HG03159 (cell line): ENCODE measurements around the gene DTX1.

Experiments
- ATAC-seq: cut with Tn5 transposase; IDR thresholded peaks from one replicate; pipeline ENCODE4 v1.9.1; 2021; ENCODE audit warnings: mild to moderate bottlenecking, moderate library complexity; ENCODE audit not compliant: unreplicated experiment

Gene DTX1

DNA sequence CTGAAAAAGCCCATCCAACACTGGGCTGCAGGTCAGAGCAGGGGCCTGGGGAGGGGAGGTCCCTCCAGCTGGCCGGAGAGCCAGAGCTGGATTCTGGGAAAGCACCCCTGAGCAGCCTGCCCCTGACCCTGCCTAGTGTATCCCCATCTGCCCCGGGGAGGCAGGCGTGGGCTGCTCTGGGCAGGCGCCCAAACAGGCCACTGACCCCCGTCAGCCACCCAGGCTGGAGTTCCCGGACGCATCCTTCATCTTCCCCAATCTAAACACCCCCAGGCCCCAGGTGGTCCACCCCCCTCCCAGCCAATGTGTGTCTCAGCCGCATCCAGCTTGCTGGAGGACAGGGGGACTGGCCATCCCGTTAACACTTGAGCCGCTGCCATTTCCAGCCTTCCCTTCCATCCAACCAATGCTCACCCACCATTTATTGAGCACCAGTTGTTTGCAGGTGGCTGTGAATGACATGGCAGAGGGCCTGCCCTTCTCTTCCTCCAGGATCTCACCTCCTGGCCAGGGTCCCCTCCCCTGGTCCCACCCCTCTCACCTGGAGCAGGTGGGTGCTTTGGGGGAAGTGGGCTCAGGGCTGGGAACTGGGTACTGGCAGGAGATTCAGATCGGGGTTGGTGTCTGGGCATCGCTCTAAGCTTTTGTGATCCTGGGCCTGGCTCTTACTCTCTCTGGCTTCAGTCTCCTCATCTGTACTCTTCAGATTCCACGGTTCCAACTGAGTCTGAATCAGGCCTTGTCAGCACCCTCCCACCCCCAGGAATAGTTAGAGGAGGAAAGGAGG lies 743 bp upstream of the DTX1 start:
- ATAC-seq: no peak

DNA sequence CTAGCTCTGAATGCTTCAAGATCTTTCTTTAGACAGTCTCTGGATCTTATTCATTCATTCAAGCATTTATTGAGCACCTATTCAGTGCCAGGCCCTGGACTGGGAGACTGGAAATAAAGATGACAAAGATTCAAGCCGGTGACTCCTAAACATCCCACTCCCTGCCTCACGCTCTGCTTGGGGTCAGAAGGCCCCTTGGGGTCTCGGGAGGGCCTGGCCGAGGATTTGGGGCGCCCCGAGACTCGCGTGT lies 224 bp upstream of the DTX1 start:
- no peak for ATAC-seq

DNA sequence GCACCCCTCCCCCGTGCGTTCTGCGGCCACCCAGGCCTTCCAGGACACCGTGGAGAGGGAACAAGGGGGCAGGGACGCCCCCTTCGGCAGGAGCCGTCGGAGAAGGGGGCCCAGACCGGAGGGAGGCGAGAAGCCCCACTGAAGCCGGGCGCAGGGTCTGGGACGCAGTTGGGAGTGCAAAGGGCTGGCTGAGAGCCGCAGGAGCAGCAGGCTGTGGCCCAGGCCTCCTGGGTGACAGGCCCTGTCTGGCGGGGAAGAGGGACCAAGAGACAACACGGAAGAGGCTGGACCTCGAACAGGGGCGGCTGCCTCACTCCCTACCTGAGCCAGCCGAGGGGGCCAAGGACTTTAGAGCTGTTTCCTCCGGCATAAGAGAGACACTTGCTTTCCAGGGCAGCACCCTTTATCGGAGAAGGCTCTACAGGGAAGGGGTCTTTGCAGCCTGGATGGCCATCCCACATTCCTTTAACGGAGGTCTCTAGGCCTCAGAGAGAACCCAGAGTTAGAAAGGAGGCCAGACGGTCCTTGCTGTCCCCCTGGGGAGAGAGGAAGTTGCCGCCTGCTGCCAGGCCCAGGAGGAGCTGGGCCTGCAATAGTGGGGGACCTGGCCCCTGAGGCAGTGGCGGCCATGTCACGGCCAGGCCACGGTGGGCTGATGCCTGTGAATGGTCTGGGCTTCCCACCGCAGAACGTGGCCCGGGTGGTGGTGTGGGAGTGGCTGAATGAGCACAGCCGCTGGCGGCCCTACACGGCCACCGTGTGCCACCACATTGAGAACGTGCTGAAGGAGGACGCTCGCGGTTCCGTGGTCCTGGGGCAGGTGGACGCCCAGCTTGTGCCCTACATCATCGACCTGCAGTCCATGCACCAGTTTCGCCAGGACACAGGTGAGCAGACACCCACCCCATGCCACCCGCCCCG lies 1.3 kb downstream of the DTX1 start:
- no peak for ATAC-seq

DNA sequence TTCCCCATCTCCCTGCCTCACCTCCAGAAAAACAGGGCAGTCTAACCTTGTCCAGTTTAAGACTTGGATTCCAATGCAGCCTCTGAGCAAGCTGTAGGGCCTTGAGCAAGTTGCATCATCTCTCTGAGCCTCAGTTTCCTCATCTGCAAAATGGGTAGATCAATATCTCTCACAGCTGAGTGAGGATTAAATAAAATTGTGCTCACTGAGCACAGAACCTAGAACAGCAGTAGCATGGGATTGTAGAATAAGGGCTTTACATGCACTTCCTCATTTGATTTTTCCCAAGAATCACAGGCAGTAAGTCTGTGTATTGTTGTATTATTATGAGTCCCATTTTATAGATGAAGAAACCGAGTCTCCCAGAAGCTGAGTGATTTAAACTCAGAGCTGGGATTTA lies 2.0 kb downstream of the DTX1 start:
- ATAC-seq: no peak

DNA sequence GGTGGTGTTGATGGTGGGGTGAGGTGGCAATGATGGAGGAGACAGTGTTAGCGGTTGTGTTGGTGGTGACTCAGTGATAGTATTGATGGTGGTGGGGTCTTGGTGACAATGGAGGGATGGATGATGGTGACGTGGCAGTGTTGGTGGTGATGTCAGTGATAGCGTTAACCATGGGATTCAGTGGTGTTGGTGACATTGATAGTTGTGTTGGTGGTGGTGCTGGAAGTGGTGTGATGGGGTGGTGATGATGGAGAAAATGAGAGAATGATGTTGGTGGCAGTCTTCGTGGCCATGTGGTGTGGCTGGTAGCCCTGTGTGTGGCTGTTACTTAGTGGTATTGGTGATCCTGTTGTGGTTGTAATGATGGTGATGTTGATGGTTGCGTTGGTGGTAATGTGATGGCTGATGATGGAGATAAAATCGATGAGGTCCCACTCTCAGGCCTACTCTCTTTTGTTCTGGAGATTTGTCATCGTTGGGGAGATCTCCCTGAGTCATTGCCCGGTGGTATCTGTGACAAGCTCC lies 2.6 kb downstream of the DTX1 start:
- ATAC-seq: no peak

DNA sequence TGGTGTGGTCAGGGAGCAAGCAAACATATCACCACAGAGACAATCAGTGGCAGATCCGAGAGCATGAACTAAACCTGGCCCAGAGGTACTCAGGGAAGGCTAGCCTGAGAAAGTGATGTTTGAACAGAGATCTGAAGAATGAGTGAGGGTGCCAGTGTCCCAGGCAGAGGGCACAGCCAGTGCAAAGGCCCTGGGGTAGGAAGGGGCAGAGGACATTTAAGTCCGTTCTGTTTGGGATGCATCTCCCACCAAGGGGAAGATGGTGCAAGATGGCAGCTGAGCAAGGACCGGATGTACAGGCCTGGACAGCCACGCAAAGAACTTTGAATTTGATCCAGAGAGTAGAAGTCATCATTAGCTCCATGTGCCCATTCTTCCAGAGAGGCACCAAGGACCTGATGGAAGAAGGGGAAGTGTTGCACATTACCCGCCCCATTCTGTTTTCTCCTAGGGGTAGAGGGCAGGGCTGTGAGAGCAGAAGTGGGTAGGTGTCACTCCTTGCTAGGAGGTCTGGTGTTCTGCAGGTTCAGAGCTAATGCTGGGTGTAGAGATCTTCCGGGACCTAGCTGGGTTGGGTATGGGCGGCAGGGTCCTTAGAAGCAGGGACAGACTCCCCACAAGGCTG lies 3.9 kb downstream of the DTX1 start:
- no peak for ATAC-seq

DNA sequence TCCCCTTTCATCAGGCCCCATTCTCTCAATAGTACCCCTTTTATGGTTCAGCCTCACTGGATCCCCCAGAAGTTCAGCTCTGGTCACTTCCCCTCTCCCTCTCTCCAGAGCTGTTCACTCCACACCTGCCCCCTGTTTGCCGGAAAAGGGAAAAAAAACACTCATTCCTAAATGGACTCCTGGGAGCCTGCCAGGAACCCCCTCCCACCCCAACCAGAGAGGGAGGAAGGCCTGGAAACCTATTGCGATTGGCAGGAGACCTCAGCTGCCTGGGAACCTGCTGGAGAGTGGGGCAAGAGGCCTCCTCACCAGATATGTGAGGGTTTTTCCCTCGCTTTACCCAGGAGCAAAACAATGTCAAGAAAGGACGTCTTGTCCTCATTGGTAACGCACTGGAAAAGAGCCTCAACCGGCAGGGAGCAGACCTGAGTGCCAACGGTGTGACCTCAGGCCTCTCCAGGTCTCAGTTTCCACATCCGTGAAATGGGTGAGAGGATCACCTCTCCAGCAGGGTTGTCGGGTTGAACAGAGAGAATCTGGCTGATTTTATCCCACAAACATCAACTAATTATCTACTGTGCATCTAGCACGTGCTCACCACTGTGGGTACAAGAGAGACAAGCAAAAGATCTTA lies 4.6 kb downstream of the DTX1 start:
- no peak for ATAC-seq

DNA sequence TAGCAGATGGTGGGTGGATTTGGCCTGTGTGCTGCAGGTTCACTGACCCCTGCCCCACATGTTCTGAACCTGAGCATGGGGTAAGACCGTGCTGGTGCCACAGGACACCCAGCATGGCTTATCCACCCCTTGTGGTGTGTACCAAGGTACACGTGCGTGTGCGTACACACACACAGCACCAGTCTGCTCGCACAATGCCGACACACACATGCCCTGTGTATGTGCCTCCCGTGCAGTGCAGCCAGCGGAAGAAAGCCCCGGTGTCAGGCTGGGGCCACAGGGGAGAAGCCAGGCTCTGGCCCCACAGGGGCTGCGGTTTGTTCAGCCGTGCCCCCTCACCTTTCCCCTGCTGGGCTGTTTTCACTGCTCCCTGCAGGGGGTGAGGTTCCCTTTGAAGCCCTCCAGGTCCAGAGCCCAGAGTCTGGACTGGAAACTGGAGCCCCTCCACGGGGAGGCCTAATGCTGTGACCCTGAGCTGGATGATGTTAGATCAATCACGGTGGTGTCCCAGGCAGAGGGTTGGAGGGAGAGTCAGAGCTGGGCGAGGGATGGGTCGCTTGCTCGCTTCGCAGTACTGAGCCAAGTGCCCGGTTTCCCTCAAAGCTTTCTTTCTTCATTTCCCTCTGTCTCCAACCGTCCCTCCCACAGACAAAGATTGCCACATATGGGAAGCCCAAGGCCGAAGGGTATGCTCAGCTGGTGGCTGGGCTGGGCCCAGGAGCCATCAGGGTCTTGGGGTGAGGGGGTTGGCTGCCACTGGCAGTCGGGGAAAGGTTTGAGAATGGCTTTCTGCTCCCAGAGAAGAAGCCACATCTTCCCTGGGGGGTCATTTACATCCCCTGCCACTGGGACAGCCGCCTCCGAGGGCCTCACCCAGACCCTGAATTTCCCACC lies 6.2 kb downstream of the DTX1 start:
- no peak for ATAC-seq

DNA sequence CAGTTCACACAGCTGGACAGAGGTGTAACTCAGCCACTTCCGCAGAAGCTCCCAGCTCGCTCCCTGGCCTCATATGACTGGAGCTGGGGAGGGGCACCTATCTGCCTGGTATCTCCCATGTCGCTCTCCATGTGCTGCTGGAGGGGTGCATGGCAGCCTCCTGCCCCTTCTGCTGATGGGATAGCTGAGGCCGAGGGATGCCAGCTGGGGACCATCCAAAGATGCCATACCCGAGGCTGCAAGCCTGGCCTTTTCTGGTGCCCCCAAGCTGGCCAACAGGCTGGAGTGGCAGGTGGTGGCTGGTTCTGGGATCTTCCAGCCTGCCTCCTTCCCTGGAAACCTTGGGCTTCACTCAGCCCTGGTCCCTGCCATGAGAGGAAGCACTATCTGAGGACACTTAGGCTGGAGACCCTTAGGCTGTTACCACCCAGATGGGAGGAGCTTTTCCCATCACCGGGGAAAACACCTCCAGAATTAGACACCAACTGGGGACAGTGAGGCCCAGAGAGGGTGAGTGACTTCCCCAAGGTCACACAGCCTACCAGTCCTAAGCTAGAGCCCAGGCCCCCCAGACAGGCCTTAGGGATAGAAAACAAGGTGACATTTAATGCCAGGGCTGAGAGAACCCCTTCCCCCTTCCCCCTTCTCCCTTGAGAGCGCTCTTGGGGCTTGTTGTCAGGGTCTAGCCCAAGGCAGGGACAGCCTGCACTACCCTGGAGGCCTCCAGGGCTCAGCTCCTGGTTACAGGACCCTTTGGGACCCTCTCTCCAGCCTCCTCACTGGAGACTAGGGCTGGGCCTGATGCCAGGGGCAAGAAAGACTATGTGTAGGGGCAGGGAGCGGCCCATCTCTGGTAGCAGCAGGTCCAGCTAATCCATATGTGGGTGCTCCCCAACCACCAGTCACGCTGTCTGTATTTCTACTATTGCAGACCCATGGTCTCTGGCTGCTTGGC lies 7.1 kb downstream of the DTX1 start:
- ATAC-seq: no peak

DNA sequence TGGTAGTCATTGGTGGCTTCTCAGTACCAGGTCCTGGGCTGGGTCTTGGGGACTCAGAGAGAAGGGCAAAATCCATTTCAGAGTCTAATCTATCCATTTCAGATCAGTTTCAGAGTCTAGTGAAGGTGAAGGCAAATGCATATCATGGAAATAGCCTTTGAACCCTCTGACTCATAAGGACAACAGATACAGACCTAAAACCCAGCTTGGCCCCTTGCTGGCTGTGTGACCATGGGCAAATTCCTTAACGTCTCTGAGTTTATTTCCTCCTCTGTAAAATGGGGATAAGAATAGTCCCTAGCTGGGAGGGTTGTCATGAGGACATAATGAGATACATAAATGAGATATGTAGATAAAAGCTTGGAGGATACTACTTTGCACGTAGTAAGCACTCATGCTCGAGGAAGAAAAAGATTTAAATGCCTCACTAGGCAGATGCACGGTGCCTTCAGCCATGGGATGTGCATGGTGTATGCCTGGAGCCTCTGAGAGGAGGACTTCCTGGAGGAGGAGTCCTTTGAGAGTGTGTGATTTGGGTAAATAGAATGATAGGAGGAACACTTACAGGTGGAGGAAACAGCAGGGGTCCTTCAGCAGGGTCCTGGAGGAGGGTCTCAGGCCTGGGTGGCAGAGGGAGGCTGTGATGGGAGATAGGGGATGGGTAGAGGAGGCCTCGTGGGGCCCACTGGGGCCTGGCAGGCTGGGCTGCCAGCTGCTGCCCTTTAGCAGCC lies 8.0 kb downstream of the DTX1 start:
- ATAC-seq: no peak

DNA sequence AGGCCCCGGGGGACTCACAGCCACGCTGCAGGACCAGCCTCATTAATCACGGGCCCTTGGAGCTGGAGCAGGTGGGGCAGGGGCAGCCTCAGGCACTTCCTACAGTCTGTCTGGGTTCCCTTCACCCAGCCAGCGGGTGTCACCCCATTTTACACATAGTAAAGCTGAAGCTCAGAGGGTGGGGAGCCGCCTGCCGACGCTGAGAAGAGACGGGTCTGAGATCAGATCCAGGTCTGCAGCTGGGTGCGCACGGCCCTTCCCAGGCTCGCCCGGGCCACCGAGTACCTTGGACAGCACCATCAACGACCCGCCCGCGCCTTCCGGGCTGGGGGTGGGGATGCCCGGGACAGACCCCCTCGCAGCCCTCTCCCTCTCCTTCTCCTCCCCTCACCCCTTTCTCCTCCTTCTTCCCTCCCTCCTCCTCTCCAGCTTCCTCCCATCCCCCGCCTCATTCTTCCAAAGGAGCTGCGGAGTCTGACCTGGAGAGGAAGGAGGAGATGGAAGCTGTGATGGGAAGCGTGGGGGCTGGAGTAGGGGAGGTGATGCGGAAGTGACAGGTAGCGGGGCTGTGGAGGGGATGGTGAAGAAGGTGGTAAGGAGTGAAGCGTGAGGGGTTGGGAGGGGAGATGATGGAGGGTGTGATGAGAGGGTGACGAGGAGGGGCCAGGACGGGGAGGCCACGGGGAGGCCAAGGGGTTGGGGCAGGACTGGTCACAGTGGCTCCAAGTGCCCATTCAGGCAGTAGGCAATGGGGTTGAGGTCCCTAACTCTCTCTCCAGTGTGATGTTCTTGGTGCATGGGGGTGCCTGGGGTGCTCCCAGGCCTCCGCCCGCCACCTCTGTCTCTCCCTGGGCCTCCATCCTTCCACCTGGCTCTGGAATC lies 8.8 kb downstream of the DTX1 start:
- ATAC-seq: no peak

DNA sequence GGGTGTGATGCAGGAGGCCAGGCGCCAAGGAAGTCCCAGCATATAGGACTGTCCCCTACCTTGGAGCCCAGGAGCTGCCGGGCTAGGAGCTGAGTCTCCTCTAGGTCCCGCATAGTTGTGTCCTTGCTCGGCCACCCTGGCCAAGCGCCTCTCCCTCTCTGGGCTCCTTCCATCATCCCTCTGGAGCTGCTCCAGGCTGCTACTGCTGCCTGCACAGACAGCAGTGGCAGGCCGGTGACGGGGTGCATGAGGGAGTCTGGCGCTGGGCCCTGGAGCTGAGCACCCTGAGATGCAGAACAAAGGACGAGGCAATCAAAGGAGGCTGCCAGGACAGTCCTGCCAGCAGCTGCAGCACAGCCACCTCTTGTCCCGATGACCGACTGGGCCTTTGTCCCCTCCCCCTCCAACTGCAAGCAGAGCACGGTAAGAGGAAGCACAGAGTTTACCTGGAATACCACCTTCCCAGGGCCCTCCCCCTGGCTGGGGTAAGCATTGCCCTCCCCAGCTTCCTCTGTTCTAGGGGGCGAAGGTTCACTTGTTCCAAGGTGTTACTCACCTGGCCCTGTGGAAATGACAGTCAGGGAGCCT lies 10.4 kb downstream of the DTX1 start:
- no peak for ATAC-seq

DNA sequence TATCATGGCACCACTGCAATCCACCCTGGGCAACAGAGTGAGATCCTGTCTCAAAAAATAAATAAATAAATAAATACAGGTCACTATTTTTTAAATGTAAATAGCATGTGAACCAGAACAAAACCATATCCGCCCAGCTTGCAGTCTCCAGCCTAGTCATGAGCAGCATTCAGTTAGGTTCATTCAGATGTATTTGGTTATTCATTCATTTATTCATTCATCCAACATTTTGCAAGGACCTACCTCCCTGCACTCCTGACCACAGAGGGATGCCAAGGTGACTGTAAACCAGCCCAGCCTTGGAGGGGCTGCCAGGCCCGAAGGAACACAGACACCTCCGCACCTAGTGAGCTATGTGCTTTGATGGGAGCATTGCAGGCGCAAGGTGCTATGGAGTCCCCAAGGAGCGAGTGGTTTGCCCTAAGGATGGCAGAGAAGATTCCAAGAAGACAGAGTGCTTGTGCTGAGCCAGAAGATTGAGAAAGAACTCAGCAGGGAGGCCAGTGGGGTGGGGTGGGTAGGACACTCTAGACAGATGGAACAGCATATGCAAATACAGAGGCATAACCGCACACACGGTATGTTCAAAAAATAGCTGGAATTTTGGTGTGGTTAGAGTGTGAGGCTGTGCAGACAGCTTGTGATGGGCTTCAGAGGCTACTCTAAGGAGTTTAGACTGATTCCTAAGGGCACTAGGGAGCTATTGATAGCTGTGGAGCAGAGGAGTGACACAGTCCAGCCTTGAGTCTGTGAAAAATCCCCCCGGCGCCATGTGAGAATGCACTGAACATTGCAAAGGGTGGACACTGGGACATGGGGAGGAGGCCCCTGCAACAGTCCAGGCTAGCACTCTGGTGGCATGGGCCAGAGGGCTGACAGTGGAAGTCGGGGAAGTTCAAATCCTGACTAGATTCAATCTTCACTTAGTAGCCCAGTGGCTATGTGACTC lies 11.7 kb downstream of the DTX1 start:
- ATAC-seq: no peak

DNA sequence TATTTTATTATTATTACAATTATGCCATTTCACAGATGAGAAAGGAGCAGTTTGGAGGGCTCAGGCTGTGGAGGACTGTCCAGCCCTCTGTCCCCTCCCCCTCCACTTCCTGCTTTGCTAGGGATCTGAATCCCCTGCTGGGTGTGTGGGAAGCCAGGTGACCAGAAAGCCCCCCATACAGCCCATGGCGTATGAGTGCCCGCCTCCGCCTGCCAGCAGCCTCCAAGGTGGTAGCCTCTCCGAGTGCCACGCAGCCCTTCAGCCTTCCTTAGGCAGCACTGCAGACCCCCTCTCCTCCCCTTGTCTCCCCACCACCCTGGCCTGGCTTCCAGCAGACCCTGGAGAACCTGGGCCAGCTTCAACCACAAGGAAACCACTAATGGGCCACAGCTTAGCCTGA lies 12.6 kb downstream of the DTX1 start:
- ATAC-seq: no peak

DNA sequence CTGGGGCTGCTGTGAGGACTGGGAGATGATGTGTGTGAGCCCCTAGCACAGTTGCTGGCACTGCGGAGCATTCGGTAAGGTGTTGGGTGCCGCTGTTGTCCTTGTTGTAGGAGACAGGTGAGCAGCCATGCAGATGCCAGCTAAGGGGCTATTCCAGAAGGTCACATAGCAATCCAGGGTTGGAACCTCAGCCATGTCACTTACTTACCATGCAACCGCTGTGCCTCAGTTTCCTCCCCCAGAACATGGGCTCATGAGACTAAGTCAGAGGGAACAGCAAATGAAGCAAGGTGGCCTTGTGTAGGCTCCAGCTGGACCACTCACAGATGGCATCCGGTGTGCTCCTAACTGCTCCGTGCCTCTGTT lies 13.2 kb downstream of the DTX1 start:
- ATAC-seq: no peak
